Astrocyte of the spinal cord (primary cell): ENCODE data around the gene DUSP8.

Experiments used
- DNase-seq: peaks from one replicate; pipeline ENCODE4 v3.0.0; 2011; ENCODE audit warnings: low read depth, low spot score
- H3K4me3 ChIP-seq: 2 replicates; pipeline ENCODE4 v1.5.1; 2011; ENCODE audit warnings: low read depth, mild to moderate bottlenecking, low read length, moderate library complexity
- in situ Hi-C: cut with HindIII; loops from 2 replicates; pipeline ENCODE4 v1.10.0; 2017; ENCODE audit warnings: low sequenced_read_pairs
- TF ChIP-seq, protein P1 (sequence below): IDR thresholded peaks from 2 replicates; pipeline ENCODE4 v1.5.1; 2012; ENCODE audit warnings: low read depth, mild to moderate bottlenecking, low read length, inconsistent platforms

Gene DUSP8

GRCh38 chr11:1560002-1560648 is 11.9 kb downstream of the DUSP8 start:
- in situ Hi-C loops = no loop called here
- DNase-seq = no peak
- TF ChIP-seq, protein P1, sequence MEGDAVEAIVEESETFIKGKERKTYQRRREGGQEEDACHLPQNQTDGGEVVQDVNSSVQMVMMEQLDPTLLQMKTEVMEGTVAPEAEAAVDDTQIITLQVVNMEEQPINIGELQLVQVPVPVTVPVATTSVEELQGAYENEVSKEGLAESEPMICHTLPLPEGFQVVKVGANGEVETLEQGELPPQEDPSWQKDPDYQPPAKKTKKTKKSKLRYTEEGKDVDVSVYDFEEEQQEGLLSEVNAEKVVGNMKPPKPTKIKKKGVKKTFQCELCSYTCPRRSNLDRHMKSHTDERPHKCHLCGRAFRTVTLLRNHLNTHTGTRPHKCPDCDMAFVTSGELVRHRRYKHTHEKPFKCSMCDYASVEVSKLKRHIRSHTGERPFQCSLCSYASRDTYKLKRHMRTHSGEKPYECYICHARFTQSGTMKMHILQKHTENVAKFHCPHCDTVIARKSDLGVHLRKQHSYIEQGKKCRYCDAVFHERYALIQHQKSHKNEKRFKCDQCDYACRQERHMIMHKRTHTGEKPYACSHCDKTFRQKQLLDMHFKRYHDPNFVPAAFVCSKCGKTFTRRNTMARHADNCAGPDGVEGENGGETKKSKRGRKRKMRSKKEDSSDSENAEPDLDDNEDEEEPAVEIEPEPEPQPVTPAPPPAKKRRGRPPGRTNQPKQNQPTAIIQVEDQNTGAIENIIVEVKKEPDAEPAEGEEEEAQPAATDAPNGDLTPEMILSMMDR = no peak
- H3K4me3 ChIP-seq = no peak overlapping the region

- in situ Hi-C loops = no loop called here
- DNase-seq = peak; percentile 44
- H3K4me3 ChIP-seq = no peak overlapping the region
- TF ChIP-seq, protein P1 = no peak
These were observed 12.7 kb downstream of the DUSP8 start for GRCh38 chr11:1559111-1559951.

GRCh38 chr11:1558775-1559110 is 13.3 kb downstream of the DUSP8 start:
- TF ChIP-seq, protein P1 = no peak
- H3K4me3 ChIP-seq = no peak overlapping the region
- DNase-seq = no peak
- in situ Hi-C loops = no loop called here

- H3K4me3 ChIP-seq = no peak overlapping the region
- DNase-seq = peak; percentile 70
- in situ Hi-C loops = no loop called here
- TF ChIP-seq, protein P1 = no peak
These were observed 13.9 kb downstream of the DUSP8 start for GRCh38 chr11:1557904-1558774.

- in situ Hi-C loops = no loop called here
- TF ChIP-seq, protein P1 = no peak
- no peak overlapping the region for H3K4me3 ChIP-seq
- DNase-seq = no peak
These were observed 14.8 kb downstream of the DUSP8 start for GRCh38 chr11:1557051-1557884.
